HepG2 (cell line): ENCODE results near the gene RPS6KA2.

Experiments
- CERS6 ChIP-seq: sonication (generic); formaldehyde crosslinking; IDR thresholded peaks from 2 replicates; pipeline ENCODE4 v1.5.0; 2020; ENCODE audit warnings: missing genetic modification reagents
- DPF2 ChIP-seq: sonication (generic); formaldehyde crosslinking; IDR thresholded peaks from 2 replicates; pipeline ENCODE4 v1.4.0; 2020; ENCODE audit warnings: mild to moderate bottlenecking, low read depth, missing genetic modification reagents, borderline replicate concordance
- FOXK2 ChIP-seq: fragments of 450-650 bp; IDR thresholded peaks from 2 replicates; pipeline ENCODE4 v1.6.1; 2016
- GRHL1 ChIP-seq: sonication (generic); formaldehyde crosslinking; conservative IDR thresholded peaks from 2 replicates; pipeline ENCODE4 v1.8.0; 2022; ENCODE audit warnings: missing genetic modification reagents
- KDM3A ChIP-seq: IDR thresholded peaks from 2 replicates; pipeline ENCODE4 v1.6.1; 2018; ENCODE audit warnings: low read depth, missing compliant biosample characterization
- KLF16 ChIP-seq, 2 experiments: sonication (generic) in 1 of 2; formaldehyde crosslinking in 1 of 2; IDR thresholded peaks; 2 replicates each; pipeline versions ENCODE4 v1.6.1 to v1.8.0; 2016 to 2023; ENCODE audit warnings: missing genetic modification reagents in 2 of 2, missing compliant biosample characterization in 1 of 2
- MAFF ChIP-seq: IDR thresholded peaks from 2 replicates; pipeline ENCODE4 v1.6.1; 2011; ENCODE audit warnings: low read depth, low read length, improper control_type of control experiment
- MZF1 ChIP-seq: sonication (generic); formaldehyde crosslinking; IDR thresholded peaks from 2 replicates; pipeline ENCODE4 v1.8.1; 2023; ENCODE audit warnings: mild to moderate bottlenecking, missing genetic modification reagents, borderline replicate concordance
- POLR2A ChIP-seq, 2 experiments: IDR thresholded peaks; 2 replicates each; pipeline ENCODE4 v1.6.1; 2011; ENCODE audit warnings: low read depth in 2 of 2, low read length in 2 of 2, mild to moderate bottlenecking in 1 of 2, moderate library complexity in 1 of 2; ENCODE audit not compliant: insufficient read depth in 1 of 2
- RAD51 ChIP-seq: fragments of 450-650 bp; IDR thresholded peaks from 2 replicates; pipeline ENCODE4 v1.6.1; 2016; ENCODE audit warnings: borderline replicate concordance
- REST ChIP-seq, 2 experiments: IDR thresholded peaks; 2 replicates each; pipeline ENCODE4 v1.6.1; 2011 to 2012; ENCODE audit warnings: low read length in 2 of 2, borderline replicate concordance in 1 of 2, low read depth in 1 of 2, mild to moderate bottlenecking in 1 of 2, moderate library complexity in 1 of 2
- RFX5 ChIP-seq: IDR thresholded peaks from 2 replicates; pipeline ENCODE4 v1.6.1; 2011; ENCODE audit warnings: low read depth, low read length, improper control_type of control experiment
- ZNF501 ChIP-seq: sonication (generic); formaldehyde crosslinking; IDR thresholded peaks from 2 replicates; pipeline ENCODE4 v1.5.1; 2020; ENCODE audit warnings: mild to moderate bottlenecking, moderate library complexity, missing genetic modification reagents

GRCh38 chr6:166508726-166509125, 118.3 kb downstream of the RPS6KA2 start:
- TF ChIP-seq RAD51 (no peak), DPF2 (CRISPR knock-in tag) (no peak), REST (IDR thresholded peaks at IDR 0.05; ENCODE audit: borderline replicate concordance in 1 of 2, low read depth in 1 of 2, low read length in 2 of 2) (no peak), RFX5 (no peak), KLF16 (CRISPR knock-in tag; IDR thresholded peaks at IDR 0.05) (no peak), GRHL1 (no peak), FOXK2 (no peak), MAFF (no peak), MZF1 (CRISPR knock-in tag) (no peak), CERS6 (no peak), POLR2A (IDR thresholded peaks at IDR 0.05; ENCODE audit: insufficient read depth in 1 of 2, low read depth in 2 of 2, low read length in 2 of 2) (no peak), KDM3A (CRISPR knock-in tag) (no peak), ZNF501 (no peak)
